Measurements from ENCODE around the gene ANKRD55. TPM values are rescaled to one million over a fixed set of nuclear protein-coding genes. Genes with fewer than 3 reads are reported as not detected.
A peak's percentile ranks its signal among the peaks of the same experiment; 100 is the strongest.

The ANKRD55 gene
- total RNA-seq, 4 donors from 2014 or later = 0.09 TPM; not detected in 3

DNA sequence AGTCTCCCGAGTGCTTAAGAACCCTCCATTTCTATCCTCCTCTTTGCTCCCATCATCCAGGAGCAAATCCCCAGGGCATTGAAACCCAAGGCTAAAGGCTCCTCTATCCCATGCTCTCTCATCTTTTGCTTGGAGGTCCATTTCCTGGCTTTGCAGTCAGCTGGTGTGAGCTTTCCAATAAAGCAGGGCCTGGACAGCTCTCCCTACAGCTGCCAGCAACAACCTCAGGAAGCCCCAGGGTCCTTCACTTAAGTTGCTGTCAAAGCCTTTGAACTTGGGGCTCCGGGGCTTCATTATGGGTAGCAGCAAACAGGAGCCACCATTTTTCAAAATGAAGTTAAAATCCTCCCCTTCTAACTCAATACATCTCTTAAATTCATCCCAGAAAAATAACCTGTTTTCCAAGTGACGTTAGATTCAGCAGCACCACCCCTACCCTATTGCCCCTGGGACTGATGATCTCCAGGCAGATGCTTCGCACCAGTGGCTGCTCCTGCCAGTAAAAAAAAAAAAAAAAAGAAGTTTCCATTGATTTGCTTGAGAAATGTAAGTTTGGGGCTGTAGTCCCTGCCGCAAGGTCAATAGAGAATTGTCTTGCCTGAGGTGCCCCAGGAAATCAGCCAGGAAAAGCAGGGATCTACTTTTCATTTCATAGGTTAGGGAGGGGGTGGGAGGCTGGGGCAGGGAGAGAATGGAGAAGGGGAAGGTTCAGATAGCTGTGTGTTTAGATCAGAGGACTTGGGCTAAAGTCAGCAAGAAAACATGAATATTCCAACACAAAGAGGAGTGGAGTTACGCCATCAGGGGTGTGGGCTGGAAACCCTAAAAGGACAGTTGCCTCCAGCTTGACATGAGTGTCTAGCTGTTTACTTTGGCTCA lies 154.6 kb downstream of the ANKRD55 start:
- peak overlapping the region in 3 of 4 donors; percentile 12 to 64 (median 45) for H3K27ac ChIP-seq
- TF ChIP-seq POLR2A (IDR thresholded peaks at IDR 0.05) = no peak
- TF ChIP-seq, protein P1, sequence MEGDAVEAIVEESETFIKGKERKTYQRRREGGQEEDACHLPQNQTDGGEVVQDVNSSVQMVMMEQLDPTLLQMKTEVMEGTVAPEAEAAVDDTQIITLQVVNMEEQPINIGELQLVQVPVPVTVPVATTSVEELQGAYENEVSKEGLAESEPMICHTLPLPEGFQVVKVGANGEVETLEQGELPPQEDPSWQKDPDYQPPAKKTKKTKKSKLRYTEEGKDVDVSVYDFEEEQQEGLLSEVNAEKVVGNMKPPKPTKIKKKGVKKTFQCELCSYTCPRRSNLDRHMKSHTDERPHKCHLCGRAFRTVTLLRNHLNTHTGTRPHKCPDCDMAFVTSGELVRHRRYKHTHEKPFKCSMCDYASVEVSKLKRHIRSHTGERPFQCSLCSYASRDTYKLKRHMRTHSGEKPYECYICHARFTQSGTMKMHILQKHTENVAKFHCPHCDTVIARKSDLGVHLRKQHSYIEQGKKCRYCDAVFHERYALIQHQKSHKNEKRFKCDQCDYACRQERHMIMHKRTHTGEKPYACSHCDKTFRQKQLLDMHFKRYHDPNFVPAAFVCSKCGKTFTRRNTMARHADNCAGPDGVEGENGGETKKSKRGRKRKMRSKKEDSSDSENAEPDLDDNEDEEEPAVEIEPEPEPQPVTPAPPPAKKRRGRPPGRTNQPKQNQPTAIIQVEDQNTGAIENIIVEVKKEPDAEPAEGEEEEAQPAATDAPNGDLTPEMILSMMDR (IDR thresholded peaks at IDR 0.05) = no peak
- DNase-seq = no peak
- no peak overlapping the region for H3K4me3 ChIP-seq
- no peaks in the 10 kb centered on the region for H3K27me3 ChIP-seq
- no peaks in the 10 kb centered on the region for H3K9me3 ChIP-seq
- peaks cover 0 to 16% (median 4%) of the 10 kb centered on the region in 3 donors for H3K4me1 ChIP-seq
- intact Hi-C loops (cut with DNase I) = no loop called here
- 53 to 76% methylated on average over 6 of the region's 6 CpGs for WGBS, 2 donors
- H3K36me3 ChIP-seq = no peaks in the 10 kb centered on the region

- H3K4me3 ChIP-seq = no peak overlapping the region
- H3K9me3 ChIP-seq = no peaks in the 10 kb centered on the region
- no peak for DNase-seq
- no peaks in the 10 kb centered on the region for H3K27me3 ChIP-seq
- peaks cover 0 to 16% (median 4%) of the 10 kb centered on the region in 3 donors for H3K4me1 ChIP-seq
- WGBS, 2 donors = 74 to 94% methylated on average over 7 of the region's 7 CpGs
- TF ChIP-seq, protein P1 (IDR thresholded peaks at IDR 0.05) = no peak
- no peak for TF ChIP-seq POLR2A (IDR thresholded peaks at IDR 0.05)
- H3K27ac ChIP-seq = peak overlapping the region in 3 of 4 donors; percentile 12 to 64 (median 45)
- H3K36me3 ChIP-seq = no peaks in the 10 kb centered on the region
- intact Hi-C loops (cut with DNase I) = no loop called here
Observed at GRCh38 chr5:56077796-56078233, 155.3 kb downstream of the ANKRD55 start.

GRCh38 chr5:56076486-56076885 lies 156.6 kb downstream of the ANKRD55 start:
- Histone ChIP-seq H3K4me1 (peaks cover 1 to 19% (median 4%) of the 10 kb centered on the region in 3 donors), H3K9me3 (no peaks in the 10 kb centered on the region), H3K4me3 (no peak overlapping the region), H3K36me3 (no peaks in the 10 kb centered on the region), H3K27me3 (no peaks in the 10 kb centered on the region), H3K27ac (peak overlapping the region in 1 of 4 donors; percentile 67)
- WGBS, 2 donors = 71 to 76% methylated on average over 2 to 3 of the region's 3 CpGs
- intact Hi-C loops (cut with DNase I) = no loop called here
- no peak for DNase-seq
- TF ChIP-seq, protein P1 (IDR thresholded peaks at IDR 0.05) = no peak
- no peak for TF ChIP-seq POLR2A (IDR thresholded peaks at IDR 0.05)

GRCh38 chr5:56075361-56075760 lies 157.8 kb downstream of the ANKRD55 start:
- peak overlapping the region in 3 of 4 donors; percentile 67 to 83 (median 69) for H3K27ac ChIP-seq
- no peak overlapping the region for H3K4me3 ChIP-seq
- H3K9me3 ChIP-seq = no peaks in the 10 kb centered on the region
- H3K36me3 ChIP-seq = no peaks in the 10 kb centered on the region
- DNase-seq = no peak
- intact Hi-C loops (cut with DNase I) = no loop called here
- H3K27me3 ChIP-seq = no peaks in the 10 kb centered on the region
- no peak for TF ChIP-seq POLR2A (IDR thresholded peaks at IDR 0.05)
- TF ChIP-seq, protein P1 (IDR thresholded peaks at IDR 0.05) = no peak
- peaks cover 4 to 25% (median 4%) of the 10 kb centered on the region in 3 donors for H3K4me1 ChIP-seq
- 67 to 83% methylated on average over 1 of the region's 2 CpGs for WGBS, 2 donors
